PFSK-1 (cell line): Measurements from ENCODE around the gene CCL18.

Source experiments
- POLR2AphosphoS5 ChIP-seq: IDR thresholded peaks from 2 replicates; pipeline ENCODE4 v1.6.1; 2012; ENCODE audit warnings: low read depth, mild to moderate bottlenecking, control low read depth, low read length, moderate library complexity
- SIN3A ChIP-seq: IDR thresholded peaks from 2 replicates; pipeline ENCODE4 v1.6.1; 2012; ENCODE audit warnings: mild to moderate bottlenecking, low read length, moderate library complexity, borderline replicate concordance; ENCODE audit not compliant: insufficient read depth
- TAF1 ChIP-seq: IDR thresholded peaks from 2 replicates; pipeline ENCODE4 v1.6.1; 2012; ENCODE audit warnings: low read length, control low read depth, borderline replicate concordance; ENCODE audit not compliant: insufficient read depth

DNA sequence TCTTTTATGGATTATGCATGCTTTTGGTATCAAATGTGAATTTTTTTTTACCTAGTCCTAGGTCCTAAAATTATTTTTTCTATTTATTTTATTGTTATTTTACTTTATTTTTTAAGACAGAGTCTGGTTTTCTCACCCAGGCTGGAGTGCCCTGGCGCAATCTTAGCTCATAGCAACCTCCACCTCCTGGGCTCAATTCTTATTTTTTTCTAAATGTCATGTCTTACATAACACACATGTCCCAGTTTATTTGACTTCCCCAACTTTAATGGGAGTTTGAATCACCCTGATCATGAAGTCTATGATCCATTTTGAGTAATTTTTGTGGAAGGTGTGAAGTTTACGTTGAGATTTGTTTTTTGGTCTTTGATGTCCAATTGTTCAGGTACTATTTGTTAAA lies 3.3 kb upstream of the CCL18 start:
- TF ChIP-seq POLR2AphosphoS5 (no peak), TAF1 (no peak), SIN3A (no peak)
